ENCODE measurements around the gene CAMKMT. TPM values are rescaled to one million over a fixed set of nuclear protein-coding genes. Genes with fewer than 3 reads are reported as not detected.

The CAMKMT gene
- total and polyA plus RNA-seq, 2 experiments from 2014 or later, result 26.5 to 29.5 TPM

DNA sequence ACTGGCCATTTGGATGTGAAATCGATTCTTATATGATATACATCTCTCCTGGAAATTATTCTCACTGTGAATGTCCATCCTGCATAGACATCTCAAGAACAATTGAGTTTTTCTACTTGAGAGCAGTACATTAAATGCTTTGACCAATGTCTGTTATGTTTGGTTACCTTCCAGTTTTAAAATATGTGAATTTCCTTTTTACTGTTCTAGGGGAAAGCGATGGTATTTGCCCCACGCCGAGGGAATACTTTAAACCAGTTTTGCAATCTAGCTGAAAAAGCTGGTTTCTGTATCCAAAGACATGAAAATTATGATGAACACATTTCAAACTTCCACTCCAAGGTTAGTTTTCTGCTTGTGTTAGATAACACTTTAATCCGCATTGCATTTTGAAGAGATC lies 404.5 kb downstream of the CAMKMT start:
- no peaks in the 10 kb centered on the region for H4K20me1 ChIP-seq (replicated peaks; ENCODE audit: insufficient read depth)
- no peak overlapping the region for H3K27ac ChIP-seq (ENCODE audit: low read depth)
- H3K4me3 ChIP-seq, result no peak overlapping the region
- H3K79me2 ChIP-seq (replicated peaks; ENCODE audit: insufficient read depth), result no peaks in the 10 kb centered on the region
- Mint-ChIP-seq H3K9me3 (no peaks in the 10 kb centered on the region), H3K36me3 (ENCODE audit: low read depth) (no peaks in the 10 kb centered on the region), H3K27ac (no peak overlapping the region), H3K4me1 (peaks cover 30% of the 10 kb centered on the region), H3K4me3 (no peak overlapping the region), H3K27me3 (ENCODE audit: insufficient read depth, low read depth, poor library complexity) (peaks cover 25% of the 10 kb centered on the region)
- H3F3A ChIP-seq (replicated peaks; ENCODE audit: low read depth), result no peaks in the 10 kb centered on the region
- H3K4me1 ChIP-seq (ENCODE audit: insufficient read depth), result peaks cover 26% of the 10 kb centered on the region
- H3K27me3 ChIP-seq (ENCODE audit: insufficient read depth), result peaks cover 39% of the 10 kb centered on the region
- H3K9me2 ChIP-seq (ENCODE audit: insufficient read depth), result no peaks in the 10 kb centered on the region
- no peak for TF ChIP-seq STAT1 (IDR thresholded peaks at IDR 0.05; ENCODE audit: unreplicated experiment)
- no peak for TF ChIP-seq JUNB (IDR thresholded peaks at IDR 0.05; ENCODE audit: unreplicated experiment)
- TF ChIP-seq POLR2AphosphoS5 (IDR thresholded peaks at IDR 0.05; ENCODE audit: low read depth), result no peak
- no peak for TF ChIP-seq ETS1 (IDR thresholded peaks at IDR 0.05)
- no peak for TF ChIP-seq CREB1 (CRISPR knock-in tag; IDR thresholded peaks at IDR 0.05; ENCODE audit: low read depth)
- no peak for TF ChIP-seq ZNF114 (CRISPR knock-in tag; IDR thresholded peaks at IDR 0.05)
- TF ChIP-seq EZH2phosphoT487 (IDR thresholded peaks at IDR 0.05; ENCODE audit: unreplicated experiment), result no peak
- TF ChIP-seq NANOG (IDR thresholded peaks at IDR 0.05; ENCODE audit: borderline replicate concordance), result no peak
- TF ChIP-seq REST (IDR thresholded peaks at IDR 0.05; ENCODE audit: unreplicated experiment), result no peak
- TF ChIP-seq, protein P1, sequence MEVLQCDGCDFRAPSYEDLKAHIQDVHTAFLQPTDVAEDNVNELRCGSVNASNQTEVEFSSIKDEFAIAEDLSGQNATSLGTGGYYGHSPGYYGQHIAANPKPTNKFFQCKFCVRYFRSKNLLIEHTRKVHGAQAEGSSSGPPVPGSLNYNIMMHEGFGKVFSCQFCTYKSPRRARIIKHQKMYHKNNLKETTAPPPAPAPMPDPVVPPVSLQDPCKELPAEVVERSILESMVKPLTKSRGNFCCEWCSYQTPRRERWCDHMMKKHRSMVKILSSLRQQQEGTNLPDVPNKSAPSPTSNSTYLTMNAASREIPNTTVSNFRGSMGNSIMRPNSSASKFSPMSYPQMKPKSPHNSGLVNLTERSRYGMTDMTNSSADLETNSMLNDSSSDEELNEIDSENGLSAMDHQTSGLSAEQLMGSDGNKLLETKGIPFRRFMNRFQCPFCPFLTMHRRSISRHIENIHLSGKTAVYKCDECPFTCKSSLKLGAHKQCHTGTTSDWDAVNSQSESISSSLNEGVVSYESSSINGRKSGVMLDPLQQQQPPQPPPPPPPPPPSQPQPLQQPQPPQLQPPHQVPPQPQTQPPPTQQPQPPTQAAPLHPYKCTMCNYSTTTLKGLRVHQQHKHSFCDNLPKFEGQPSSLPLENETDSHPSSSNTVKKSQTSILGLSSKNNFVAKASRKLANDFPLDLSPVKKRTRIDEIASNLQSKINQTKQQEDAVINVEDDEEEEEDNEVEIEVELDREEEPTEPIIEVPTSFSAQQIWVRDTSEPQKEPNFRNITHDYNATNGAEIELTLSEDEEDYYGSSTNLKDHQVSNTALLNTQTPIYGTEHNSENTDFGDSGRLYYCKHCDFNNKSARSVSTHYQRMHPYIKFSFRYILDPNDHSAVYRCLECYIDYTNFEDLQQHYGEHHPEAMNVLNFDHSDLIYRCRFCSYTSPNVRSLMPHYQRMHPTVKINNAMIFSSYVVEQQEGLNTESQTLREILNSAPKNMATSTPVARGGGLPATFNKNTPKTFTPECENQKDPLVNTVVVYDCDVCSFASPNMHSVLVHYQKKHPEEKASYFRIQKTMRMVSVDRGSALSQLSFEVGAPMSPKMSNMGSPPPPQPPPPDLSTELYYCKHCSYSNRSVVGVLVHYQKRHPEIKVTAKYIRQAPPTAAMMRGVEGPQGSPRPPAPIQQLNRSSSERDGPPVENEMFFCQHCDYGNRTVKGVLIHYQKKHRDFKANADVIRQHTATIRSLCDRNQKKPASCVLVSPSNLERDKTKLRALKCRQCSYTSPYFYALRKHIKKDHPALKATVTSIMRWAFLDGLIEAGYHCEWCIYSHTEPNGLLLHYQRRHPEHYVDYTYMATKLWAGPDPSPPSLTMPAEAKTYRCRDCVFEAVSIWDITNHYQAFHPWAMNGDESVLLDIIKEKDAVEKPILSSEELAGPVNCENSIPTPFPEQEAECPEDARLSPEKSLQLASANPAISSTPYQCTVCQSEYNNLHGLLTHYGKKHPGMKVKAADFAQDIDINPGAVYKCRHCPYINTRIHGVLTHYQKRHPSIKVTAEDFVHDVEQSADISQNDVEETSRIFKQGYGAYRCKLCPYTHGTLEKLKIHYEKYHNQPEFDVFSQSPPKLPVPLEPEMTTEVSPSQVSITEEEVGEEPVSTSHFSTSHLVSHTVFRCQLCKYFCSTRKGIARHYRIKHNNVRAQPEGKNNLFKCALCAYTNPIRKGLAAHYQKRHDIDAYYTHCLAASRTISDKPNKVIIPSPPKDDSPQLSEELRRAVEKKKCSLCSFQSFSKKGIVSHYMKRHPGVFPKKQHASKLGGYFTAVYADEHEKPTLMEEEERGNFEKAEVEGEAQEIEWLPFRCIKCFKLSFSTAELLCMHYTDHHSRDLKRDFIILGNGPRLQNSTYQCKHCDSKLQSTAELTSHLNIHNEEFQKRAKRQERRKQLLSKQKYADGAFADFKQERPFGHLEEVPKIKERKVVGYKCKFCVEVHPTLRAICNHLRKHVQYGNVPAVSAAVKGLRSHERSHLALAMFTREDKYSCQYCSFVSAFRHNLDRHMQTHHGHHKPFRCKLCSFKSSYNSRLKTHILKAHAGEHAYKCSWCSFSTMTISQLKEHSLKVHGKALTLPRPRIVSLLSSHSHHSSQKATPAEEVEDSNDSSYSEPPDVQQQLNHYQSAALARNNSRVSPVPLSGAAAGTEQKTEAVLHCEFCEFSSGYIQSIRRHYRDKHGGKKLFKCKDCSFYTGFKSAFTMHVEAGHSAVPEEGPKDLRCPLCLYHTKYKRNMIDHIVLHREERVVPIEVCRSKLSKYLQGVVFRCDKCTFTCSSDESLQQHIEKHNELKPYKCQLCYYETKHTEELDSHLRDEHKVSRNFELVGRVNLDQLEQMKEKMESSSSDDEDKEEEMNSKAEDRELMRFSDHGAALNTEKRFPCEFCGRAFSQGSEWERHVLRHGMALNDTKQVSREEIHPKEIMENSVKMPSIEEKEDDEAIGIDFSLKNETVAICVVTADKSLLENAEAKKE (CRISPR knock-in tag; IDR thresholded peaks at IDR 0.05), result no peak
- TF ChIP-seq EZH2 (IDR thresholded peaks at IDR 0.05; ENCODE audit: low read depth, unreplicated experiment), result no peak
- no peak for TF ChIP-seq CTCF (conservative IDR thresholded peaks at IDR 0.05; ENCODE audit: low read depth in 2 of 2)
- no peak for TF ChIP-seq ZNF331 (CRISPR knock-in tag; IDR thresholded peaks at IDR 0.05; ENCODE audit: low read depth)
- H3K4me2 ChIP-seq, result no peak overlapping the region
- H2AFZ ChIP-seq, result no peak overlapping the region
- DNase-seq (ENCODE audit: low spot score) (no peak), ATAC-seq (no peak)
- H3K36me3 ChIP-seq (ENCODE audit: insufficient read depth), result no peaks in the 10 kb centered on the region

Measured in GM23338 (cell line).